Stimulated activated CD8-positive, alpha-beta memory T cell treated with anti-CD3 and anti-CD28 coated beads, Interleukin-4, amount 100 ng/mL, for 24 hours (primary cell): ENCODE results near the gene TMEM252.

Experiments
- DNase-seq: peaks from one replicate; pipeline ENCODE4 v3.0.0-alpha.2; 2020; ENCODE audit warnings: low read depth

Gene TMEM252

GRCh38 chr9:68497629-68498028, 43.1 kb downstream of the TMEM252 start:
- DNase-seq: no peak

GRCh38 chr9:68496356-68496755, 44.3 kb downstream of the TMEM252 start:
- no peak for DNase-seq

GRCh38 chr9:68495247-68495646, 45.4 kb downstream of the TMEM252 start:
- DNase-seq: no peak

GRCh38 chr9:68493958-68494577, 46.6 kb downstream of the TMEM252 start:
- no peak for DNase-seq

GRCh38 chr9:68493541-68493940, 47.1 kb downstream of the TMEM252 start:
- no peak for DNase-seq

GRCh38 chr9:68492806-68493205, 47.9 kb downstream of the TMEM252 start:
- DNase-seq: no peak

- no peak for DNase-seq
Observed at GRCh38 chr9:68489646-68490045, 51.0 kb downstream of the TMEM252 start.

GRCh38 chr9:68488126-68488525, 52.6 kb downstream of the TMEM252 start:
- DNase-seq: no peak
